OCI-LY3 (cell line): Measurements from ENCODE around the gene PNPLA7.

Experiments
- H2AFZ ChIP-seq: fragments of 200-600, 300-600 bp; shearing (Covaris generic); 2 replicates; pipeline ENCODE4 v1.6.0; 2014; ENCODE audit warnings: antibody characterized with exemption, low read depth, low read length
- H3K27ac ChIP-seq: fragments of 200-600, 300-600 bp; sonication (generic); 2 replicates; pipeline ENCODE4 v1.5.1; 2014; ENCODE audit warnings: mild to moderate bottlenecking, low read length, moderate library complexity, mixed read lengths
- H3K27me3 ChIP-seq: fragments of 200-600, 300-600 bp; sonication (generic); 2 replicates; pipeline ENCODE4 v1.6.1; 2014; ENCODE audit warnings: low read depth, low read length, mixed read lengths
- H3K36me3 ChIP-seq: fragments of 200-600, 300-600 bp; sonication (generic); replicated peaks from 2 replicates; pipeline ENCODE3; 2014; ENCODE audit warnings: low read depth, low read length, mixed read lengths
- H3K4me1 ChIP-seq: fragments of 300-600, 200-600 bp; sonication (generic); 2 replicates; pipeline ENCODE4 v1.6.1; 2014; ENCODE audit warnings: low read length, mixed read lengths
- H3K4me2 ChIP-seq: fragments of 200-600, 300-600 bp; sonication (generic); 2 replicates; pipeline ENCODE4 v1.6.1; 2014; ENCODE audit warnings: low read length, mixed read lengths
- H3K4me3 ChIP-seq: fragments of 300-600, 200-600 bp; sonication (generic); 2 replicates; pipeline ENCODE4 v1.5.1; 2014; ENCODE audit warnings: antibody characterized with exemption, mild to moderate bottlenecking, low read length, moderate library complexity
- H3K79me2 ChIP-seq: fragments of 300-600, 200-600 bp; shearing (Covaris generic); 2 replicates; pipeline ENCODE4 v1.6.1; 2014; ENCODE audit warnings: mild to moderate bottlenecking, low read length, mixed read lengths
- H3K9ac ChIP-seq: fragments of 300-600, 200-600 bp; shearing (Covaris generic); 2 replicates; pipeline ENCODE4 v1.6.0; 2014; ENCODE audit warnings: mild to moderate bottlenecking, low read length, moderate library complexity
- H3K9me3 ChIP-seq: fragments of 200-600, 300-600 bp; shearing (Covaris generic); 2 replicates; pipeline ENCODE4 v1.6.1; 2014; ENCODE audit warnings: low read length, mixed read lengths; ENCODE audit not compliant: insufficient read depth
- H4K20me1 ChIP-seq: fragments of 200-600, 300-600 bp; sonication (generic); 2 replicates; pipeline ENCODE4 v1.6.1; 2016; ENCODE audit warnings: low read length, mixed read lengths; ENCODE audit not compliant: insufficient read depth
- CTCF ChIP-seq: fragments of 200-600, 300-600 bp; sonication (generic); IDR thresholded peaks from 2 replicates; pipeline ENCODE4 v1.5.1; 2014; ENCODE audit warnings: antibody characterized with exemption, low read length, low read depth
- EZH2phosphoT487 ChIP-seq: fragments of 200-600 bp; shearing (Covaris generic); IDR thresholded peaks from 2 replicates; pipeline ENCODE4 v1.6.1; 2018; ENCODE audit warnings: antibody characterized with exemption, mixed run types, low read depth

Gene PNPLA7

GRCh38 chr9:137446851-137447471, 103.2 kb downstream of the PNPLA7 start:
- Histone ChIP-seq H3K79me2 (no peaks in the 10 kb centered on the region), H3K4me1 (peaks cover 24% of the 10 kb centered on the region), H2AFZ (no peak overlapping the region), H3K9ac (no peak overlapping the region), H3K4me3 (no peak overlapping the region), H3K27ac (no peak overlapping the region), H3K27me3 (no peaks in the 10 kb centered on the region), H4K20me1 (no peaks in the 10 kb centered on the region), H3K36me3 (no peaks in the 10 kb centered on the region), H3K9me3 (no peaks in the 10 kb centered on the region), H3K4me2 (no peak overlapping the region)
- TF ChIP-seq CTCF = no peak

GRCh38 chr9:137445930-137446431, 104.2 kb downstream of the PNPLA7 start:
- Histone ChIP-seq H3K4me3 (peak overlapping the region; percentile 69), H3K27me3 (no peaks in the 10 kb centered on the region), H2AFZ (0 out of 2 replicates have a peak overlapping the region, but pooled peaks have one; percentile 69), H3K9ac (peak overlapping the region; percentile 31; the same call in 1 of the 2 replicates), H3K4me1 (peaks cover 24% of the 10 kb centered on the region), H3K4me2 (peak overlapping the region; percentile 94), H3K36me3 (no peaks in the 10 kb centered on the region), H3K79me2 (no peaks in the 10 kb centered on the region), H3K9me3 (no peaks in the 10 kb centered on the region), H3K27ac (no peak overlapping the region), H4K20me1 (no peaks in the 10 kb centered on the region)
- TF ChIP-seq CTCF (no peak), EZH2phosphoT487 (no peak)

- H3K27ac ChIP-seq = no peak overlapping the region
- H3K36me3 ChIP-seq = no peaks in the 10 kb centered on the region
- peak overlapping the region; percentile 69 for H3K4me3 ChIP-seq
- peak overlapping the region; percentile 31; the same call in 1 of the 2 replicates for H3K9ac ChIP-seq
- no peaks in the 10 kb centered on the region for H3K27me3 ChIP-seq
- H3K4me1 ChIP-seq = peaks cover 24% of the 10 kb centered on the region
- no peaks in the 10 kb centered on the region for H3K9me3 ChIP-seq
- no peaks in the 10 kb centered on the region for H4K20me1 ChIP-seq
- no peaks in the 10 kb centered on the region for H3K79me2 ChIP-seq
- H3K4me2 ChIP-seq = peak overlapping the region; percentile 94
- TF ChIP-seq EZH2phosphoT487 (no peak), CTCF (peak; percentile 82)
- H2AFZ ChIP-seq = peak overlapping the region; percentile 69; the same call in 1 of the 2 replicates
Measured at GRCh38 chr9:137445275-137445807, 104.9 kb downstream of the PNPLA7 start.

GRCh38 chr9:137444106-137444790, 106.0 kb downstream of the PNPLA7 start:
- H3K27ac ChIP-seq = no peak overlapping the region
- H3K4me2 ChIP-seq = no peak overlapping the region
- H2AFZ ChIP-seq = no peak overlapping the region
- no peak overlapping the region for H3K4me3 ChIP-seq
- H3K9me3 ChIP-seq = no peaks in the 10 kb centered on the region
- H4K20me1 ChIP-seq = no peaks in the 10 kb centered on the region
- H3K4me1 ChIP-seq = peaks cover 24% of the 10 kb centered on the region
- TF ChIP-seq CTCF (no peak), EZH2phosphoT487 (no peak)
- H3K27me3 ChIP-seq = no peaks in the 10 kb centered on the region
- H3K9ac ChIP-seq = no peak overlapping the region
- H3K79me2 ChIP-seq = no peaks in the 10 kb centered on the region
- no peaks in the 10 kb centered on the region for H3K36me3 ChIP-seq
